ENCODE measurements around the gene LGALS4.

The LGALS4 gene

GRCh38 chr19:38845374-38846024 lies 32.8 kb upstream of the LGALS4 start:
- H3K4me3 ChIP-seq: no peak overlapping the region
- no peaks in the 10 kb centered on the region for H3K9me3 ChIP-seq (ENCODE audit: low read depth, low read length)
- H3K36me3 ChIP-seq (ENCODE audit: insufficient read depth, low read length): peaks cover 86% of the 10 kb centered on the region
- TF ChIP-seq FOXP2 (optimal IDR thresholded peaks at IDR 0.05; ENCODE audit: control extremely low read depth, extremely low read length, insufficient read depth): no peak
- TF ChIP-seq EZH2 (IDR thresholded peaks at IDR 0.05): no peak
- no peak for TF ChIP-seq POLR2AphosphoS5 (IDR thresholded peaks at IDR 0.05; ENCODE audit: borderline replicate concordance, low read depth, low read length)
- H3K9ac ChIP-seq (ENCODE audit: insufficient read length): no peak overlapping the region
- H3K27ac ChIP-seq: no peak overlapping the region
- no peak for DNase-seq (ENCODE audit: low read depth, low spot score)

GRCh38 chr19:38844093-38844686 lies 31.4 kb upstream of the LGALS4 start:
- H3K27ac ChIP-seq: no peak overlapping the region
- no peak overlapping the region for H3K9ac ChIP-seq (ENCODE audit: insufficient read length)
- H3K36me3 ChIP-seq (ENCODE audit: insufficient read depth, low read length): peaks cover 99% of the 10 kb centered on the region
- no peaks in the 10 kb centered on the region for H3K9me3 ChIP-seq (ENCODE audit: low read depth, low read length)
- no peak for DNase-seq (ENCODE audit: low read depth, low spot score)
- TF ChIP-seq EZH2 (IDR thresholded peaks at IDR 0.05): no peak
- H3K4me3 ChIP-seq: no peak overlapping the region

DNA sequence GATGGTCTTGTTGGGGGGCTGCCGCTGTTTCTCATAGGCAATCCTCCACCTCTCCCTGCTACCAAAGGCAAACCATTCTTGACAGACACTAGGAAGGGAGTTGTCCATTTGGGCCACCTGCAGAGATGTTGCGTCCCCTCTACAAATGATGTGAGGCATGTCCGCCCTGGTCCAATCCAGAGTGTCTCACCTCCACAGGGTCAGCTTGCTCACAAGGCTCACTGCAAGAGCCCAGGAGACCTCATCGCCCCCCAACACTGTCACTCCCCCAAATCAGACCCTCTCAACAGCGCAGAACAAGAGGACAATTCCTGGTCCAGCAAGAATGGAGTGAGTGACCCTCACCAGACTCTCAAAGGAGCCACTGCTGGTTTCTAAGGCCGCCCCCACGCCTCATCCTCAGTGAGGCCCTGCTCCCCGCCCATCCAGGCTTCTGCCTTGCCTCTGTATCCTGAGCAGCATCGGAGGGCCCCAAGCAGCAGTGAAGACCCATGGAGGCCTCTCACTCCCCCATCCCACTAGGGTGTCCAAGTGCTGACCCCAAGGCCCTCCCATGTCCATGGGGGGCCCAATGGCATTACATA lies 30.5 kb upstream of the LGALS4 start:
- H3K36me3 ChIP-seq (ENCODE audit: insufficient read depth, low read length): peaks cover 100% of the 10 kb centered on the region
- no peak overlapping the region for H3K27ac ChIP-seq
- no peak for TF ChIP-seq FOXP2 (optimal IDR thresholded peaks at IDR 0.05; ENCODE audit: control extremely low read depth, extremely low read length, insufficient read depth)
- no peak for TF ChIP-seq EZH2 (IDR thresholded peaks at IDR 0.05)
- TF ChIP-seq POLR2AphosphoS5 (IDR thresholded peaks at IDR 0.05; ENCODE audit: borderline replicate concordance, low read depth, low read length): no peak
- no peak for DNase-seq (ENCODE audit: low read depth, low spot score)
- no peak overlapping the region for H3K4me3 ChIP-seq
- no peaks in the 10 kb centered on the region for H3K9me3 ChIP-seq (ENCODE audit: low read depth, low read length)
- no peak overlapping the region for H3K9ac ChIP-seq (ENCODE audit: insufficient read length)

GRCh38 chr19:38842439-38843174 lies 29.9 kb upstream of the LGALS4 start:
- no peak for DNase-seq (ENCODE audit: low read depth, low spot score)
- Histone ChIP-seq H3K9me3 (ENCODE audit: low read depth, low read length) (no peaks in the 10 kb centered on the region), H3K27ac (no peak overlapping the region), H3K9ac (ENCODE audit: insufficient read length) (no peak overlapping the region), H3K4me3 (no peak overlapping the region), H3K36me3 (ENCODE audit: insufficient read depth, low read length) (peaks cover 100% of the 10 kb centered on the region)
- TF ChIP-seq POLR2AphosphoS5 (IDR thresholded peaks at IDR 0.05; ENCODE audit: borderline replicate concordance, low read depth, low read length): no peak
- no peak for TF ChIP-seq EZH2 (IDR thresholded peaks at IDR 0.05)
- TF ChIP-seq FOXP2 (optimal IDR thresholded peaks at IDR 0.05; ENCODE audit: control extremely low read depth, extremely low read length, insufficient read depth): no peak

DNA sequence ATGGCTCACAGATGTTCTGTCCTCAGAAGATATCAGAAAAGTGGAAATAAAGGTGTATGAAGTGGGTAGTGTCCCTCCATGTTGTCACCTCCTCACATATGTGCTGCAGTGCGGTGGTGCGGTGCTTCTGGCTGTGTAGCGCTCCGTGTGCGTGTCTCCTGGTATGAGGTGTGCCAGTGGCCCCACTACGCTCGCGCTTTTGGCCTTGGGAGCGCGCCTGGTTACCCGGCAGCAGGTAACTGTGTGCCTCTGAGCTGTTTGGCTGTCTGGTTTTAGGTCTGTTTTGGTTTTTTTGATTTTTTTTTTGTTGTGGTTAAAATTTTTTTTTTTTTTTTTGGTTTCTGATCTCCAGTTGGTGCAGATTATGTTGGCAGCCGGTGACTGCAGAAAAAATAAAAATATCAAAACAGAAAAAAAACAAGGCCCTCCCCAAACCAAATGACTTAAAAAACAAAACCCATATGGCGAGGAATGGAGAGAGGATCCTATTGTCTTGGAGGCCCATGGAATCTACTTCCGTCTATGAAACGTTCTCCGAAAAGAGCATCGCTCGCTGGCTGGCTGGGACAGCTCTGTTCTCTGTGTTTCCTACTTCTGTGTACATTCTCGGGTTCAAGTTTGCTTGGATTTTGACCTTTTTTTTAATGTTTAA lies 29.2 kb upstream of the LGALS4 start:
- peaks cover 100% of the 10 kb centered on the region for H3K36me3 ChIP-seq (ENCODE audit: insufficient read depth, low read length)
- no peak overlapping the region for H3K4me3 ChIP-seq
- H3K27ac ChIP-seq: no peak overlapping the region
- H3K9ac ChIP-seq (ENCODE audit: insufficient read length): no peak overlapping the region
- H3K9me3 ChIP-seq (ENCODE audit: low read depth, low read length): no peaks in the 10 kb centered on the region
- no peak for DNase-seq (ENCODE audit: low read depth, low spot score)
- TF ChIP-seq POLR2AphosphoS5 (IDR thresholded peaks at IDR 0.05; ENCODE audit: borderline replicate concordance, low read depth, low read length) (no peak; the same call in 1 of the 2 replicates), EZH2 (IDR thresholded peaks at IDR 0.05) (no peak), FOXP2 (optimal IDR thresholded peaks at IDR 0.05; ENCODE audit: control extremely low read depth, extremely low read length, insufficient read depth) (no peak)

GRCh38 chr19:38841180-38841766 lies 28.5 kb upstream of the LGALS4 start:
- no peak overlapping the region for H3K9ac ChIP-seq (ENCODE audit: insufficient read length)
- H3K36me3 ChIP-seq (ENCODE audit: insufficient read depth, low read length): peaks cover 99% of the 10 kb centered on the region
- no peak overlapping the region for H3K4me3 ChIP-seq
- no peaks in the 10 kb centered on the region for H3K9me3 ChIP-seq (ENCODE audit: low read depth, low read length)
- no peak for DNase-seq (ENCODE audit: low read depth, low spot score)
- no peak overlapping the region for H3K27ac ChIP-seq
- TF ChIP-seq POLR2AphosphoS5 (IDR thresholded peaks at IDR 0.05; ENCODE audit: borderline replicate concordance, low read depth, low read length): no peak
- no peak for TF ChIP-seq FOXP2 (optimal IDR thresholded peaks at IDR 0.05; ENCODE audit: control extremely low read depth, extremely low read length, insufficient read depth)
- TF ChIP-seq EZH2 (IDR thresholded peaks at IDR 0.05): no peak

- Histone ChIP-seq H3K9ac (ENCODE audit: insufficient read length) (no peak overlapping the region), H3K27ac (no peak overlapping the region), H3K36me3 (ENCODE audit: insufficient read depth, low read length) (peaks cover 99% of the 10 kb centered on the region), H3K9me3 (ENCODE audit: low read depth, low read length) (no peaks in the 10 kb centered on the region), H3K4me3 (no peak overlapping the region)
- DNase-seq (ENCODE audit: low read depth, low spot score): no peak
- TF ChIP-seq FOXP2 (optimal IDR thresholded peaks at IDR 0.05; ENCODE audit: control extremely low read depth, extremely low read length, insufficient read depth): no peak
- TF ChIP-seq POLR2AphosphoS5 (IDR thresholded peaks at IDR 0.05; ENCODE audit: borderline replicate concordance, low read depth, low read length): no peak; the same call in 1 of the 2 replicates
- TF ChIP-seq EZH2 (IDR thresholded peaks at IDR 0.05): no peak
These were observed 27.8 kb upstream of the LGALS4 start for GRCh38 chr19:38840583-38840968.

All from SK-N-MC (cell line).